ENCODE data around the gene PLSCR4.

GRCh38 chr3:146269271-146269670 is 18.4 kb upstream of the PLSCR4 start:
- TF ChIP-seq CTCF (conservative IDR thresholded peaks at IDR 0.05; ENCODE audit: low read length) (no peak), EZH2phosphoT487 (IDR thresholded peaks at IDR 0.05; ENCODE audit: borderline replicate concordance, low read depth, low read length) (no peak)

Data from OCI-LY7 (cell line).